ENCODE data around the gene LARGE1.

LARGE1 gene

DNA sequence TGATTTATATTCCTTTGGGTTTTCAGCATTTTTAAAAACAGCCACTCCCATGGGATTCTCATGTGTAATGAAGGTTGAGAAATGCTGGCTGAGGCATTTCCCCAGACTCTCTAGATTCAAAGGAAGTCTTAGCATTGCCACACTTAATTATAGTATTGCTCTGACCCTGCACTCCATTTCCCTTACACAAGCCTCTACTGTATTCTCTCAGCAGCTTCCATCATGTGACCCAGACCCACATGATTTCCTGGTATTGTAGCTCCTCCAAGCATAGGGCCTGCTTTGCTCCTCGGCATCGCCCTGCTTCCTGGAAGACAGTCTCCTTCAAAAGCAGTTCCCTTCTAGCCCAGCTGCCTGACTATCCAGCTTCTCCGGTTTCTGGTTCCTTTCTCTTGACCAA is 261.5 kb downstream of the LARGE1 start:
- no peak for DNase-seq (ENCODE audit: low spot score)

DNA sequence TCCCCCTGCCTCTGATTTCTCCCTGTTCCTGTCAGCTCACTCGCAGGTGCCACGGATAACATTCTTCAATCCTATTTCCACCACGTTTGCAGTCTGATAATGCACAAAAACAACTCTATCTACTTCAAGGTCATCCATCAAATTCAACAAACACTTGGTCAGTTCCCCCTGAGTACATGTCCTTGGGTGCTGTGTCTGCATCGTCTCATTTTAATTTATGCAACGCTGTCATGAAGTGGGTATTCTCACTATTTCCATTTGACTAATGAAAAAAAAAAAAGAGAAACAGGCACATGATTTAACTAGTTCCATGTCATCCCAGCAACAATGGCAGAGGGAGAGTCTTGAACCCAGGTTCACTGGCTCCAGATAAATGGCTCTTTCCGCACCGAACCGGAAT is 262.6 kb downstream of the LARGE1 start:
- DNase-seq (ENCODE audit: low spot score), result no peak

GRCh38 chr22:33656808-33657628 is 263.3 kb downstream of the LARGE1 start:
- no peak for DNase-seq (ENCODE audit: low spot score)

GRCh38 chr22:33654173-33654895 is 265.9 kb downstream of the LARGE1 start:
- DNase-seq (ENCODE audit: low spot score), result no peak

DNA sequence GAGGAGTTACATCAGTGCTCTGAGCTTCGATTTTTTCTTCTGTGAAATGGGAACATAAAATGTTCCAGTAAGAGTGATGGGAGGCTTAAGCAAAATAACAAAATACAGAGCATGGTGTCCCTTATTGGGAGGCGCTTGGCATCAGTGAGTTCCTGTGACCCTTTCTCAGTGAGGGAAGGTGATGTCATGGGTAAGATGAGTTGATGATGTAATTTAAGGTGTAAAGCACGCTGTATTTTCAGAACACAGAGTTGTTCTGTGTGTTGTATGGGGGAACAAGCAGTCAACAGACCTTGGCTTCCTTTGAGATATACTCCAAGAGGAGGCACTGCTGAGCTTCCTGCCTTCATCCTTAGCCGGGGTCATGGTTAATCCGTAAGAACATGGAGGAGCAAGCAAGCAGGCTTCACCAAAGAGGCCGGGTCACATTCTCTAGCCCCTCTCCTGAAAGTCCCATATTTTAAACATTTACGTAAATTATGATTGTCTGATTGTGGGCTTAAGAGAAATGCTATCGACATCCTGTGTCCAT is 266.7 kb downstream of the LARGE1 start:
- DNase-seq (ENCODE audit: low spot score), result no peak

- no peak for DNase-seq (ENCODE audit: low spot score)
Measured at GRCh38 chr22:33652615-33653014, 267.7 kb downstream of the LARGE1 start.

DNA sequence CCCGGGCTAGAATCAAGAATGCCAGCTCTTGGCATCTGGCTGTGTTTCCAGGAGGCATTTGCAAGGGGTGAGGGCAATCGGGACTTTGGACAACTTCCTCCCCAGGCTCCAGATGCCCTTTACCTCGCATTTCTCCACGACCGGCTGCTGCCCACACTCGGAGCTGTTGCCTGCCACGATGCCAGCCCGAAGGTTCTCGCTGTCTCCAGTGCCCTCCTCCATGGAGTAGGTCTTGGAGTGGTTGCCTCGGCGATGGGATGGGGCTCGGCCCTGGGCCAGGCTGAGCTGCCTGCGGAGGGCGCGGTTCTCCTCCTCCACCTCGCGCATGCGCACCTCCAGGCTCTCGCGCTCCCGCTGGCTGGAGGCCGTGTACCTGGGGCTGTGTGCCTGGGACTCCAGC is 270.0 kb downstream of the LARGE1 start:
- DNase-seq (ENCODE audit: low spot score), result no peak

DNA sequence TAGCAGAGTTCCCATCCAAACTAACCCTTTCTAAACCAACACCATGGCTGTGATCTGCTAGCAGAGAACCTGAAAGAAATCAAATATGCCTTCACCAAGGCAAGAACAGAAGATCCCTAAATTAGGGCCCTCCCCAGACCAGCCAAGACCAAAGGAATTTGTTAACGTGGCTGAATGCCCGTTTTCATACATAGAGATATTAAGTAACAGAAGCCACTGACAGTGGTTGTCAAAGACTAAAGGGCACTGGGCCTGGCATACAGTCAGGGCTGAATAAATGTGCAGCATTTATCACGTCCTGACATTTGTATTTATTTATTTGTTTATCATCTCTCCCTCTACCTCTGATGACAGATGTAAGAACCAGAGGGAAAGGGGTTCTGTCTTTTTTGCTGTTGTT is 271.8 kb downstream of the LARGE1 start:
- no peak for DNase-seq (ENCODE audit: low spot score)

- no peak for DNase-seq (ENCODE audit: low spot score)
Measured at GRCh38 chr22:33640900-33641299, 279.4 kb downstream of the LARGE1 start.

GRCh38 chr22:33639588-33640254 is 280.6 kb downstream of the LARGE1 start:
- no peak for DNase-seq (ENCODE audit: low spot score)

- no peak for DNase-seq (ENCODE audit: low spot score)
Measured at GRCh38 chr22:33635766-33636165, 284.5 kb downstream of the LARGE1 start.

- DNase-seq (ENCODE audit: low spot score), result no peak
Measured at GRCh38 chr22:33631777-33632176, 288.5 kb downstream of the LARGE1 start.

GRCh38 chr22:33625959-33626358 is 294.3 kb downstream of the LARGE1 start:
- DNase-seq (ENCODE audit: low spot score), result no peak

DNA sequence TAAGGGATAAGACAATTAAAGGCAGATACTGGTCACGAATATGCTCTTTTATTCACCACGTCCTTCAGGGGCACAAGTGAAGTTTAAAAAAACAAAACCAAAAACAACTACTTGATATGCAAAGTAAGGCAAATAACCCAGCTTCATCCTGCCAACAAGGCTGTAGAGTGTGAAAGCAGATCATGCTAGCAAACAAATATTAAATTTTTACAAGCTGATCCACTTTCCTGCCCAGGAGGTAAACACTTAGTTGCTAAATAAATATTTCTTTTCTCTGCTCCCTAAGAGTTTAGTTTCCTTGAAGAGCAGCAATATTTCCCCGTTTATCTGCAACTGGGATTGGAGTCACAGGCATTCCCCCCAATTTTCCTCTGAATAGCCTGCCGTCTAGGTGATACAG is 300.2 kb downstream of the LARGE1 start:
- DNase-seq (ENCODE audit: low spot score), result no peak

DNA sequence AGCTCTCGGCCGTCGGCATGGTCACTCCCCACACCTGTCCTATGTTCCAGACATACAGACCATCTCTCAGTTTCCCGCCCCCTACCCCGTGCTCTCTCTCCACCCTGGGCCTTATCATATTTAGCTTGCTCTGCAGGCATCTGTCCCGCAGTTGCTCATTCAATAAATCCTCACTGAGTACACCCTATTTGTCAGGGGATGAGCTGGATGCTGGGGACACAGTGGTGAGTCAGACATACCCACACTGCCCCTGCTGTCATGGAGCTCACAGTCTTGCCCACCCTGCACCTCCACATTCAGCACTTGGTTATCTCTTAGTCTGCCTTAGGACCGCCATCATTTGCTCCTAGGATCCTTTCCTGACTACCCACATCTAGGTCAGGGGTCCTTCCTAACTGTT is 313.8 kb downstream of the LARGE1 start:
- DNase-seq (ENCODE audit: low spot score), result no peak

DNA sequence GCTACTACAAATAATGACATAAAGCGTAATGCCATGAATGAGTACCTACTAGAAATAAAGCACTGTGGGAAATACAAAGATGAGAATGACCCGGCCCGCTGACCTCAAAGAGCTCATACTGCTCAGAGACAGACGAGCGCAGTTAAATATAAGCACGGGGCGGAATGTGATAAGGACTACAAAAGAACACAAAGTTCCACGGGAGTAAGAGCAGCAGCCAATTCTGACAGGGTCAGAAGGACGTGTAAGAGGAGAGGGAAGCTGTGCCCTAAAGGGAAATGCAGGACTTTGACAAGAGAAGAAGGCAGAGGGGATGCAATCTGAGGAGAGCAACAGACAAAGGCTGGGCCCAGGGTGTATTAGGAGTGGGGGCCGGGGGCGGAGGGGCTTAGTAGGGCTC is 314.6 kb downstream of the LARGE1 start:
- no peak for DNase-seq (ENCODE audit: low spot score)

DNA sequence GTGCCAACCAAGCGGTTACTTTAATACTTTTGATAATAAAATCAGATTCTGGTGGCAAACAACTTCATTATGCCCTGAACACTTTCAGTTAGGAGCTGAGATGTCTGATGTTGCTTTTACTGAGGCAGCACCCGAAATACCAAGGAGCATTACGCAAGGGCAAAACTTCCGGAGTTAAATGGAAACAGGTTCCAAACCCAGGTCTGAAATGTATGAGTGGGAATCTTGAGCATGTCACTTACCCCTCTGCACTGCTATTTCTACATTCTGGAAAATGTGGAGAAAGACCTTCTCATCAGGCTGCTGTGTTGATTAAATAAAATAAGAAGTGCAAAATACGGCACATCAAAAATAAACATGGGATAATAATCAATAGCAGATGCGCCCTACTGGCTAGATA is 315.1 kb downstream of the LARGE1 start:
- no peak for DNase-seq (ENCODE audit: low spot score)

DNA sequence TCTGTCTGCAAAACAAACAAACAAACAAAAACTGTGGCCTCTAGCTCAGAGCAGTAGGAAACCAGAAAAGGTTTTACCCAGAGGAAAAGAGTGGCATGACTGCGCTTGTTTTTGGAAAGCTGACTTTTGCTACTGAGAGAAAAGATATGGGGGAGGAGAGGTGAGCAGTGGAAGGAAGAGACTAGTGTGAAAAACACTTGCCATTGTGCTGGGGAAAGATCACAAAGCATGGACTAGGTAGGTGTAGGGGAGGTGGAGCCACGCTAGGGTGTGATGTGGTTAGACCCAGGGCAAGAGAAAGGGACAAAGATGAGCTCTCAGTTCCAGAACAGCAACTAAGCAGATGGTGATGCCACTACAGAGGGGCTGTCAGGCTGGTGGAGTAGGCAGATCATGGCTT is 319.2 kb downstream of the LARGE1 start:
- no peak for DNase-seq (ENCODE audit: low spot score)

DNA sequence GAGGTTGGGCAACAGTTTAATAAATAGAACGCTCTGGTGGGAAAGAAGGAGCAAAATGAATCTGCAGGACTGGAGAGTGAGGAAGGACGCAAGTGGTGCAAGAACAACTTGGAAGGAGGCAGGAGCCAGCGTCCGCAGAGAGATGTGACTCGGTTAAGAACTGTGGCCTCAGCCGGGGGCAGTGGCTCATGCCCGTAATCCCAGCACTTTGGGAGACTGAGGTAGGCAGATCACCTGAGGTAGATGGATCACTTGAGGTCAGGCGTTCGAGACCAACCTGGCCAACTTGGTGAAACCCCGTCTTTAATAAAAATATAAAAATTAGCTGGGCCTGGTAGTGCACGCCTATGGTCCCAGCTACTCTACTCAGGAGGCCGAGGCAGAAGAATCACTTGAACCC is 319.7 kb downstream of the LARGE1 start:
- no peak for DNase-seq (ENCODE audit: low spot score)

DNA sequence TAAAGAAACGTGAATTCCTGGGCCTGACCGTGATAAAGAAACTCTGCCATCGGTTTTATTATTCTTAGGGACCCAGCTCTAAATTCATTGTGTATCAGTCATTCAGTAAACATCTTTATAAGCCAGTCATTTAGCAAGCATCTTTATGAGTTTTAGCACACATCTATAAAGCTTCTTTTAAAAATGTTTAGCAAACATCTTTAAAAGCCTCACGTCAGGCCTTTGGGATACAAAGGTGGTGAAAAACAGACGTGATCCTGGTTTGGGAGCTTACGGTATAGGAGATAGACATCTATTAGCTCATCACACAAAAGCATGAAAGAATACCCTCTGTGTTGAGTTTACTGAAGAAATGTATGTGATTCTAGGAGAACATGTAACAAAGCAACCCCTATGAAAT is 320.2 kb downstream of the LARGE1 start:
- DNase-seq (ENCODE audit: low spot score), result no peak

- no peak for DNase-seq (ENCODE audit: low spot score)
Measured at GRCh38 chr22:33599596-33599995, 320.7 kb downstream of the LARGE1 start.

DNA sequence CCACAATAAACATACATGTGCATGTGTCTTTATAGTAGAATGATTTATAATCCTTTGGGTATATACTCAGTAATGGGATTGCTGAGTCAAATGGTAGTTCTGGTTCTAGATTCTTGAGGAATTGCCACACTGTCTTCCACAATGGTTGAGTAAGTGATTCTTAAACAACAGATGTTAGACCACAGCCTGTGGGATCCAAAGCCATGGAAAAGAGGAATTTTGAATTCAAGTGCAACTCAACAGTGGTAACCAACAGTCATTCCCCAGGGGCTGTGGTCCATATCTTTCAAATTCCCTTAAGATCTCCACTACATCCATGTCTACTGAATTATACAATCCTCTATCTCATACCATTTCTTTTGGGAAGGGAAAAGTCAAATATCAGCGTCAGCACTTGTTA is 321.5 kb downstream of the LARGE1 start:
- no peak for DNase-seq (ENCODE audit: low spot score)

Measured in left forelimb (tissue), 1 donor.